ENCODE data around the gene ASAH2B.
A peak's percentile ranks its signal among the peaks of the same experiment; 100 is the strongest.

Gene ASAH2B

DNA sequence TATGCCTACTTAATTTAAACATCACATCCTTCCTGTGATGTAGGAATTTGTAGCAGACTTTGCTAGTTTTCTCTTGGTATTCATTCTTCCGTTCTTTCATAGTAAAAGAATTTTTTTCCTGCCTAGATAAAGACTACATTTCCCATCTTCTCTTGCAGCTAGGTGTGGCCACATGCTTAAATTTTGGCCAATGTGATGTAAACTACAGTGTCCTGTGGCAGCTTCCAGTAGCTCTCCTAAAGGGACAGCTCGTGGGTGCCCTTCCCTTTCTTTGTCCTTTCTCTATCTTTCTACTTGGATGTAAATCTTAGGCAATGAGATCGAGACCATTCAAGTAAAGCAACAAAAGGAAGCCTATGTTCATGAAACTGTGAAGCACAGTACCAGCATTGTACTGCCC is 58.6 kb downstream of the ASAH2B start:
- DNase-seq (ENCODE audit: low read depth) = no peak

- DNase-seq (ENCODE audit: low read depth) = no peak
These were observed 59.9 kb downstream of the ASAH2B start for GRCh38 chr10:50799595-50799994.

DNA sequence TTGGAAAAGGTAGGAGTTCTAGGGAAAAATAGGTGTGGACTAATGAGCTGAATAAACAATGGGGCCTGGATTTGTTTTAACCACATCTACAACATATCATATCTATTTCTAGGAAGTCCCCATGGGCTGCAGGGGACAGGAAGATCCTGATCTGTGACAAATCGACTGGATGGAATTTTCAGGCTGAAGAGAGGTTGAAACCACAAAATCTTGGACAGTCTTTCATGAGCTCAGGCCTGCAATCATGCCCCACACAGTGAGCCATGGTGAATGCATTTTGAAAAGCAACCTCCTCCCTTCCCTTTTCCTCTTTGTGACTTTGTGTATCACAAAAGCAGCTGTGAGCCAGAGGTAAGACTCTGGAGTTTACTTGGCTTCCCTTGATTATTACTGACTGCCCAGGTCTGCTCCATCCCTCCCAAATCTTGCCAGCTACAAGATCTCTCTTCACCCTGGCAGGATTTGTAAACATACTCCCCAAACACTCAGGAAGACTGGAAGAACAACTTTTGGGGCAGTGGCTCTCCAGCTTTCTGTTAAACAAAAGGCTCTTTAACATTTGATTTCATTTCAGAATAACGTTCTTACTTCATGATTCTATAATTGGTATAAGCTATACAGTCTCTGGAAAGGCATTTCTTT is 66.4 kb downstream of the ASAH2B start:
- DNase-seq (ENCODE audit: low read depth) = no peak

- DNase-seq (ENCODE audit: low read depth) = peak; percentile 10
These were observed 68.4 kb downstream of the ASAH2B start for GRCh38 chr10:50807851-50808776.

Measured in HS-5 (cell line).